Measurements from ENCODE around the gene AEBP1. TPM values are rescaled to one million over a fixed set of nuclear protein-coding genes. Genes with fewer than 3 reads are reported as not detected.

AEBP1 gene
- total RNA-seq, 1 donor from 2014 or later: 65.0 TPM

GRCh38 chr7:44113764-44114354 is 9.7 kb downstream of the AEBP1 start:
- peaks cover 24% of the 10 kb centered on the region for H3K36me3 Mint-ChIP-seq (ENCODE audit: low read depth, unreplicated experiment)
- H3K4me2 ChIP-seq (ENCODE audit: low read length): no peak overlapping the region
- no peaks in the 10 kb centered on the region for H3K27me3 ChIP-seq (ENCODE audit: insufficient read depth, low read length)
- TF ChIP-seq EZH2 (IDR thresholded peaks at IDR 0.05; ENCODE audit: insufficient read depth, low read length) (no peak), CTCF (IDR thresholded peaks at IDR 0.05; ENCODE audit: insufficient read depth, low read depth, low read length) (no peak)
- H3K4me1 ChIP-seq (ENCODE audit: insufficient read depth, low read length): no peaks in the 10 kb centered on the region
- FAIRE-seq (no peak), DNase-seq (ENCODE audit: low read depth) (no peak)
- H3K79me2 ChIP-seq (ENCODE audit: insufficient read depth, low read length): peaks cover under 1% of the 10 kb centered on the region
- no peak overlapping the region for H3K9ac ChIP-seq (ENCODE audit: low read length)
- H3K27me3 Mint-ChIP-seq (ENCODE audit: low read depth, unreplicated experiment): no peaks in the 10 kb centered on the region
- no peak overlapping the region for H2AFZ ChIP-seq (ENCODE audit: low read depth, low read length)
- no peak overlapping the region for H3K27ac ChIP-seq (ENCODE audit: low read depth, low read length)
- H3K9me3 ChIP-seq (ENCODE audit: insufficient read depth, low read depth, low read length): no peaks in the 10 kb centered on the region
- peaks cover 7% of the 10 kb centered on the region for H3K36me3 ChIP-seq (ENCODE audit: insufficient read depth, low read length)
- no peak overlapping the region for H3K4me3 Mint-ChIP-seq (ENCODE audit: unreplicated experiment)
- peaks cover 46% of the 10 kb centered on the region for H4K20me1 ChIP-seq (ENCODE audit: insufficient read depth, low read length)
- H3K9me3 Mint-ChIP-seq (ENCODE audit: unreplicated experiment): no peaks in the 10 kb centered on the region
- H3K4me3 ChIP-seq (ENCODE audit: insufficient read depth, low read depth, low read length): no peak overlapping the region
- H3K27ac Mint-ChIP-seq (ENCODE audit: unreplicated experiment): no peak overlapping the region
- no peaks in the 10 kb centered on the region for H3K4me1 Mint-ChIP-seq (ENCODE audit: low read depth, unreplicated experiment)

GRCh38 chr7:44114586-44115310 is 10.6 kb downstream of the AEBP1 start:
- Histone ChIP-seq H3K27me3 (ENCODE audit: insufficient read depth, low read length) (no peaks in the 10 kb centered on the region), H3K79me2 (ENCODE audit: insufficient read depth, low read length) (peaks cover 9% of the 10 kb centered on the region), H3K4me3 (ENCODE audit: insufficient read depth, low read depth, low read length) (no peak overlapping the region), H3K4me2 (ENCODE audit: low read length) (no peak overlapping the region), H3K27ac (ENCODE audit: low read depth, low read length) (no peak overlapping the region), H2AFZ (ENCODE audit: low read depth, low read length) (no peak overlapping the region), H3K9ac (ENCODE audit: low read length) (no peak overlapping the region), H3K9me3 (ENCODE audit: insufficient read depth, low read depth, low read length) (no peaks in the 10 kb centered on the region), H3K4me1 (ENCODE audit: insufficient read depth, low read length) (no peaks in the 10 kb centered on the region), H4K20me1 (ENCODE audit: insufficient read depth, low read length) (peaks cover 41% of the 10 kb centered on the region), H3K36me3 (ENCODE audit: insufficient read depth, low read length) (peaks cover 11% of the 10 kb centered on the region)
- no peaks in the 10 kb centered on the region for H3K27me3 Mint-ChIP-seq (ENCODE audit: low read depth, unreplicated experiment)
- H3K36me3 Mint-ChIP-seq (ENCODE audit: low read depth, unreplicated experiment): peaks cover 28% of the 10 kb centered on the region
- H3K27ac Mint-ChIP-seq (ENCODE audit: unreplicated experiment): no peak overlapping the region
- H3K4me3 Mint-ChIP-seq (ENCODE audit: unreplicated experiment): no peak overlapping the region
- H3K9me3 Mint-ChIP-seq (ENCODE audit: unreplicated experiment): no peaks in the 10 kb centered on the region
- no peak for FAIRE-seq
- no peak for DNase-seq (ENCODE audit: low read depth)
- TF ChIP-seq EZH2 (IDR thresholded peaks at IDR 0.05; ENCODE audit: insufficient read depth, low read length): no peak
- no peak for TF ChIP-seq CTCF (IDR thresholded peaks at IDR 0.05; ENCODE audit: insufficient read depth, low read depth, low read length)
- H3K4me1 Mint-ChIP-seq (ENCODE audit: low read depth, unreplicated experiment): no peaks in the 10 kb centered on the region

All from astrocyte (in vitro differentiated cells and primary cell).